Stomach (tissue), 4 donors: ENCODE results near the gene RMDN3.

ENCODE experiments used
- EP300 ChIP-seq: sonication (generic); formaldehyde crosslinking; IDR thresholded peaks from one replicate; pipeline ENCODE4 v1.6.1; 2017; ENCODE audit warnings: antibody characterized with exemption
- POLR2AphosphoS5 ChIP-seq, 3 donors: sonication (generic); formaldehyde crosslinking; IDR thresholded peaks; one replicate each; pipeline ENCODE4 v1.6.1; 2016; ENCODE audit warnings: antibody characterized with exemption in 3 of 3
- TF ChIP-seq, protein P1 (sequence below), 7 experiments: fragments of 450-650 bp in 4 of 7; fragments of 200-600 bp in 3 of 7; sonication (generic) in 3 of 7; IDR thresholded peaks; one replicate each; pipeline ENCODE4 v1.5.1; 2016 to 2019; ENCODE audit warnings: antibody characterized with exemption in 7 of 7, control low read depth in 2 of 7, mild to moderate bottlenecking in 1 of 7

DNA sequence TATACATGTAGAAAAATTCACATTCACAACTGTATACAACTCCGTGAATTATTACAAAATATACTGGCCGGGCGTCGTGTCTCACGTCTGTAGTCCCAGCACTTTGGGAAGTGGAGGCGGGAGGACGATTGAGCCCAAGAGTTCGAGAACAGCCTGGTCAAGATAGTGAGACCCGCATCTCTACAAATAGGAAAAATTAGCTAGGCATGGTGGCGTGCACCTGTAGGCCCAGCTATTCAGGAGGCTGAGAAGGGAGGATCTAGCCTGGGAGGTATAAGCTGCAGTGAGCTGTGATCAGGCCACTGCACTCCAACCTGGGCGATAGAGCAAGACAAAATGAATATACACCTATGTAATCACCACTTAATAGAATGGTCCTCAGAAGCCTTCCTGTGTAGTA, 58.8 kb downstream of the RMDN3 start:
- TF ChIP-seq, protein P1, sequence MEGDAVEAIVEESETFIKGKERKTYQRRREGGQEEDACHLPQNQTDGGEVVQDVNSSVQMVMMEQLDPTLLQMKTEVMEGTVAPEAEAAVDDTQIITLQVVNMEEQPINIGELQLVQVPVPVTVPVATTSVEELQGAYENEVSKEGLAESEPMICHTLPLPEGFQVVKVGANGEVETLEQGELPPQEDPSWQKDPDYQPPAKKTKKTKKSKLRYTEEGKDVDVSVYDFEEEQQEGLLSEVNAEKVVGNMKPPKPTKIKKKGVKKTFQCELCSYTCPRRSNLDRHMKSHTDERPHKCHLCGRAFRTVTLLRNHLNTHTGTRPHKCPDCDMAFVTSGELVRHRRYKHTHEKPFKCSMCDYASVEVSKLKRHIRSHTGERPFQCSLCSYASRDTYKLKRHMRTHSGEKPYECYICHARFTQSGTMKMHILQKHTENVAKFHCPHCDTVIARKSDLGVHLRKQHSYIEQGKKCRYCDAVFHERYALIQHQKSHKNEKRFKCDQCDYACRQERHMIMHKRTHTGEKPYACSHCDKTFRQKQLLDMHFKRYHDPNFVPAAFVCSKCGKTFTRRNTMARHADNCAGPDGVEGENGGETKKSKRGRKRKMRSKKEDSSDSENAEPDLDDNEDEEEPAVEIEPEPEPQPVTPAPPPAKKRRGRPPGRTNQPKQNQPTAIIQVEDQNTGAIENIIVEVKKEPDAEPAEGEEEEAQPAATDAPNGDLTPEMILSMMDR (IDR thresholded peaks at IDR 0.05), result no peak
- TF ChIP-seq POLR2AphosphoS5 (IDR thresholded peaks at IDR 0.05) (no peak), EP300 (no peak)
